Astrocyte (in vitro differentiated cells and primary cell): ENCODE measurements around the gene FLNC. TPM values are rescaled to one million over a fixed set of nuclear protein-coding genes. Genes with fewer than 3 reads are reported as not detected.
A peak's percentile ranks its signal among the peaks of the same experiment; 100 is the strongest.

Source experiments
- DNase-seq: peaks from one replicate; pipeline ENCODE4 v3.0.0-alpha.2; 2010; ENCODE audit warnings: low read depth
- FAIRE-seq: peaks from 2 replicates; lab custom pipeline; 2011; peaks lifted over from hg19 to GRCh38; lab: Jason Lieb, UNC
- H2AFZ ChIP-seq: 2 replicates; pipeline ENCODE4 v1.6.0; 2012; ENCODE audit warnings: low read depth, low read length, inconsistent platforms
- H3K27ac ChIP-seq: 2 replicates; pipeline ENCODE4 v1.5.1; 2011; ENCODE audit warnings: low read depth, low read length, inconsistent platforms
- H3K27me3 ChIP-seq: 2 replicates; pipeline ENCODE4 v1.6.0; 2011; ENCODE audit warnings: low read length, inconsistent platforms; ENCODE audit not compliant: insufficient read depth
- H3K36me3 ChIP-seq: 2 replicates; pipeline ENCODE4 v1.5.1; 2011; ENCODE audit warnings: low read length, inconsistent platforms; ENCODE audit not compliant: insufficient read depth
- H3K4me1 ChIP-seq: 2 replicates; pipeline ENCODE4 v1.5.1; 2011; ENCODE audit warnings: low read length, inconsistent platforms; ENCODE audit not compliant: insufficient read depth
- H3K4me2 ChIP-seq: 2 replicates; pipeline ENCODE4 v1.6.0; 2012; ENCODE audit warnings: low read length, inconsistent platforms
- H3K4me3 ChIP-seq: 2 replicates; pipeline ENCODE4 v1.5.1; 2011; ENCODE audit warnings: low read depth, mild to moderate bottlenecking, low read length, inconsistent platforms; ENCODE audit not compliant: insufficient read depth
- H3K79me2 ChIP-seq: 2 replicates; pipeline ENCODE4 v1.6.0; 2012; ENCODE audit warnings: mild to moderate bottlenecking, low read length, inconsistent platforms; ENCODE audit not compliant: insufficient read depth
- H3K9ac ChIP-seq: 2 replicates; pipeline ENCODE4 v1.6.0; 2012; ENCODE audit warnings: mild to moderate bottlenecking, low read length, inconsistent platforms
- H3K9me3 ChIP-seq: 2 replicates; pipeline ENCODE4 v1.5.1; 2012; ENCODE audit warnings: low read depth, mild to moderate bottlenecking, low read length, inconsistent platforms; ENCODE audit not compliant: insufficient read depth
- H4K20me1 ChIP-seq: 2 replicates; pipeline ENCODE4 v1.6.0; 2012; ENCODE audit warnings: low read length, inconsistent platforms; ENCODE audit not compliant: insufficient read depth
- H3K27ac Mint-ChIP-seq: one replicate; pipeline ENCODE4 v1.8.0; 2021; ENCODE audit warnings: mild to moderate bottlenecking, mixed read lengths; ENCODE audit not compliant: unreplicated experiment
- H3K27me3 Mint-ChIP-seq: one replicate; pipeline ENCODE4 v1.8.0; 2021; ENCODE audit warnings: low read depth, mixed read lengths; ENCODE audit not compliant: unreplicated experiment
- H3K36me3 Mint-ChIP-seq: one replicate; pipeline ENCODE4 v1.8.0; 2021; ENCODE audit warnings: low read depth, mixed read lengths; ENCODE audit not compliant: unreplicated experiment
- H3K4me1 Mint-ChIP-seq: one replicate; pipeline ENCODE4 v1.8.0; 2021; ENCODE audit warnings: low read depth, mixed read lengths; ENCODE audit not compliant: unreplicated experiment
- H3K4me3 Mint-ChIP-seq: one replicate; pipeline ENCODE4 v1.8.0; 2021; ENCODE audit warnings: mild to moderate bottlenecking, moderate library complexity, mixed read lengths; ENCODE audit not compliant: unreplicated experiment
- H3K9me3 Mint-ChIP-seq: one replicate; pipeline ENCODE4 v1.8.0; 2021; ENCODE audit warnings: mild to moderate bottlenecking, mixed read lengths; ENCODE audit not compliant: unreplicated experiment
- CTCF ChIP-seq: IDR thresholded peaks from 2 replicates; pipeline ENCODE4 v1.5.1; 2011; ENCODE audit warnings: low read depth, mild to moderate bottlenecking, inconsistent platforms, low read length, moderate library complexity; ENCODE audit not compliant: insufficient read depth
- EZH2 ChIP-seq: IDR thresholded peaks from 2 replicates; pipeline ENCODE4 v1.6.1; 2012; ENCODE audit warnings: mild to moderate bottlenecking, low read length, inconsistent platforms; ENCODE audit not compliant: insufficient read depth
- total RNA-seq: library from RNA; stranded (reverse); gene quantifications from 2 replicates; pipeline ENCODE4 v1.2.1, GENCODE V29; 2021

Gene FLNC
- total RNA-seq, 1 donor from 2014 or later, result 364 TPM

GRCh38 chr7:128814499-128814898, 15.7 kb upstream of the FLNC start:
- Histone ChIP-seq H3K27me3 (peaks cover 2% of the 10 kb centered on the region), H3K9me3 (no peaks in the 10 kb centered on the region), H3K36me3 (no peaks in the 10 kb centered on the region), H3K4me2 (no peak overlapping the region), H3K27ac (no peak overlapping the region), H4K20me1 (no peaks in the 10 kb centered on the region), H3K4me1 (no peaks in the 10 kb centered on the region), H3K4me3 (no peak overlapping the region), H2AFZ (no peak overlapping the region), H3K79me2 (no peaks in the 10 kb centered on the region), H3K9ac (no peak overlapping the region)
- DNase-seq (no peak), FAIRE-seq (no peak)
- Mint-ChIP-seq H3K4me3 (no peak overlapping the region), H3K4me1 (peaks cover 11% of the 10 kb centered on the region), H3K27me3 (peaks cover 16% of the 10 kb centered on the region), H3K27ac (no peak overlapping the region), H3K36me3 (peaks cover 13% of the 10 kb centered on the region), H3K9me3 (peaks cover 2% of the 10 kb centered on the region)
- TF ChIP-seq EZH2 (no peak), CTCF (no peak)

- Histone ChIP-seq H3K9me3 (no peaks in the 10 kb centered on the region), H3K9ac (no peak overlapping the region), H3K27ac (no peak overlapping the region), H3K4me1 (no peaks in the 10 kb centered on the region), H3K4me2 (no peak overlapping the region), H3K36me3 (no peaks in the 10 kb centered on the region), H4K20me1 (no peaks in the 10 kb centered on the region), H3K27me3 (peaks cover 2% of the 10 kb centered on the region), H3K4me3 (no peak overlapping the region), H2AFZ (no peak overlapping the region), H3K79me2 (no peaks in the 10 kb centered on the region)
- peaks cover 8% of the 10 kb centered on the region for H3K36me3 Mint-ChIP-seq
- peaks cover 16% of the 10 kb centered on the region for H3K27me3 Mint-ChIP-seq
- FAIRE-seq (no peak), DNase-seq (no peak)
- H3K4me1 Mint-ChIP-seq, result peaks cover 7% of the 10 kb centered on the region
- H3K9me3 Mint-ChIP-seq, result peaks cover 2% of the 10 kb centered on the region
- no peak overlapping the region for H3K4me3 Mint-ChIP-seq
- TF ChIP-seq EZH2 (no peak), CTCF (no peak)
- H3K27ac Mint-ChIP-seq, result no peak overlapping the region
Observed at GRCh38 chr7:128815289-128815942, 14.8 kb upstream of the FLNC start.

GRCh38 chr7:128818694-128819093, 11.5 kb upstream of the FLNC start:
- peak overlapping the region; percentile 34 for H3K4me3 Mint-ChIP-seq
- H3K9me3 Mint-ChIP-seq, result peaks cover 2% of the 10 kb centered on the region
- FAIRE-seq, result no peak
- Histone ChIP-seq H3K4me3 (no peak overlapping the region), H3K9ac (no peak overlapping the region), H3K4me2 (no peak overlapping the region), H3K4me1 (no peaks in the 10 kb centered on the region), H3K9me3 (no peaks in the 10 kb centered on the region), H3K27ac (no peak overlapping the region), H3K79me2 (no peaks in the 10 kb centered on the region), H4K20me1 (no peaks in the 10 kb centered on the region), H2AFZ (no peak overlapping the region), H3K27me3 (peaks cover 2% of the 10 kb centered on the region), H3K36me3 (no peaks in the 10 kb centered on the region)
- peak overlapping the region; percentile 34 for H3K27ac Mint-ChIP-seq
- TF ChIP-seq EZH2 (no peak), CTCF (no peak)
- no peak for DNase-seq
- peaks cover 8% of the 10 kb centered on the region for H3K36me3 Mint-ChIP-seq
- peaks cover 7% of the 10 kb centered on the region for H3K4me1 Mint-ChIP-seq
- H3K27me3 Mint-ChIP-seq, result peaks cover 18% of the 10 kb centered on the region
